ENCODE results near the gene IRF2.
A peak's percentile ranks its signal among the peaks of the same experiment; 100 is the strongest.
"Not testable (repeated sequence)": the region's sequence is repeated elsewhere in the genome, so short reads cannot be mapped to it uniquely, and the experiment has no call there.

The IRF2 gene

GRCh38 chr4:184386271-184386781, 88.0 kb downstream of the IRF2 start:
- peak; percentile 81 to 83 for DNase-seq

- peak; percentile 85 to 89 for DNase-seq
These were observed 88.6 kb downstream of the IRF2 start for GRCh38 chr4:184385705-184386141.

- DNase-seq, result peak; percentile 53 to 54
These were observed 89.4 kb downstream of the IRF2 start for GRCh38 chr4:184384810-184385557.

GRCh38 chr4:184384056-184384809, 90.1 kb downstream of the IRF2 start:
- DNase-seq, result peak in 1 of 2 experiments; percentile 18

GRCh38 chr4:184383497-184384055, 90.8 kb downstream of the IRF2 start:
- DNase-seq, result peak in 1 of 2 experiments; percentile 20

GRCh38 chr4:184382189-184382846, 92.0 kb downstream of the IRF2 start:
- peak; percentile 11 to 58 for DNase-seq

GRCh38 chr4:184380707-184381106, 93.6 kb downstream of the IRF2 start:
- peak; percentile 13 to 54 for DNase-seq

- not testable (repeated sequence) for DNase-seq
These were observed 94.1 kb downstream of the IRF2 start for GRCh38 chr4:184380214-184380613.

GRCh38 chr4:184376923-184377322, 97.4 kb downstream of the IRF2 start:
- no peak for DNase-seq

- DNase-seq, result no peak
These were observed 98.1 kb downstream of the IRF2 start for GRCh38 chr4:184376126-184376838.

GRCh38 chr4:184375623-184376022, 98.7 kb downstream of the IRF2 start:
- DNase-seq, result not testable (repeated sequence)

- no peak for DNase-seq
These were observed 99.3 kb downstream of the IRF2 start for GRCh38 chr4:184375027-184375426.

GRCh38 chr4:184373886-184374405, 100.4 kb downstream of the IRF2 start:
- no peak for DNase-seq

GRCh38 chr4:184371390-184371787, 103.0 kb downstream of the IRF2 start:
- no peak for DNase-seq

GRCh38 chr4:184370711-184371389, 103.5 kb downstream of the IRF2 start:
- DNase-seq, result no peak

GRCh38 chr4:184369871-184370270, 104.5 kb downstream of the IRF2 start:
- no peak for DNase-seq

GRCh38 chr4:184368731-184369130, 105.6 kb downstream of the IRF2 start:
- no peak for DNase-seq

- DNase-seq, result no peak
These were observed 106.1 kb downstream of the IRF2 start for GRCh38 chr4:184368290-184368689.

GRCh38 chr4:184364100-184364921, 110.0 kb downstream of the IRF2 start:
- no peak for DNase-seq

GRCh38 chr4:184363258-184363657, 111.1 kb downstream of the IRF2 start:
- DNase-seq, result no peak

- DNase-seq, result no peak
These were observed 112.0 kb downstream of the IRF2 start for GRCh38 chr4:184362396-184362795.
